Stomach smooth muscle (tissue), 2 donors: ENCODE data around the gene ZDHHC11.
"Not testable (repeated sequence)": the region's sequence is repeated elsewhere in the genome, so short reads cannot be mapped to it uniquely, and the experiment has no call there.

Experiments
- H3K27ac ChIP-seq: one replicate; pipeline ENCODE4 v1.7.0; 2013; ENCODE audit warnings: mild to moderate bottlenecking, low read length, inconsistent platforms
- H3K27me3 ChIP-seq, 2 donors: one replicate each; pipeline ENCODE4 v1.7.0; 2013; ENCODE audit warnings: low read length in 2 of 2; ENCODE audit not compliant: insufficient read depth in 2 of 2, control insufficient read depth in 1 of 2
- H3K36me3 ChIP-seq, 2 donors: one replicate each; pipeline ENCODE4 v1.7.0; 2013; ENCODE audit warnings: low read length in 2 of 2; ENCODE audit not compliant: control insufficient read depth in 2 of 2, insufficient read depth in 2 of 2
- H3K4me1 ChIP-seq: one replicate; pipeline ENCODE4 v1.7.0; 2013; ENCODE audit warnings: low read length; ENCODE audit not compliant: control insufficient read depth, insufficient read depth
- H3K4me3 ChIP-seq, 2 donors: one replicate each; pipeline ENCODE4 v1.7.0; 2013; ENCODE audit warnings: low read length in 2 of 2
- H3K9ac ChIP-seq, 2 donors: one replicate each; pipeline ENCODE4 v1.7.0; 2013; ENCODE audit warnings: low read length in 2 of 2, mild to moderate bottlenecking in 1 of 2
- H3K9me3 ChIP-seq, 2 donors: one replicate each; pipeline ENCODE4 v1.7.0; 2013; ENCODE audit warnings: low read length in 2 of 2; ENCODE audit not compliant: control insufficient read depth in 2 of 2
- donor health status: healthy.
- donor health status: Pancreatic carcinoma.

Gene ZDHHC11

DNA sequence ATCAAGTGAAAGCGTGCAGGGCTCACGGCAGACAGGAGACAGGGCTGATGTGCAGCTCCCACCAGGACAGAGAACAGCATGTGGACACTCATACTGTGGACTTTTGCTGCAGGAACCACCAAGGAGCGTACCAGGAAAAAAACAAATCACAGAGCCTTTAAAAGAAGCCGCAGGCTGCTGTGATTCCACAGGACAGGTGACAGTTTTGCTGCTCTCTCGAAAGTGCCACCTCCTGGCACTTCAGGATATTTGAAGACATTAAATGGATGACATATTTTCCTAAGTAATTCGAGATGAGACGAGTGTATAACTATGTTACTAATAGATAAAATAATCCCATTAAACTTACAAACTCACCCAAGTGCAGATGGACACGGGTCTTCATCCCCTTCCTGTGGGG is 29.3 kb downstream of the ZDHHC11 start:
- no peaks in the 10 kb centered on the region for H3K27me3 ChIP-seq
- no peaks in the 10 kb centered on the region for H3K4me1 ChIP-seq
- no peaks in the 10 kb centered on the region for H3K9me3 ChIP-seq
- no peak overlapping the region for H3K9ac ChIP-seq
- H3K27ac ChIP-seq = no peak overlapping the region
- H3K36me3 ChIP-seq = no peaks in the 10 kb centered on the region
- no peak overlapping the region for H3K4me3 ChIP-seq

DNA sequence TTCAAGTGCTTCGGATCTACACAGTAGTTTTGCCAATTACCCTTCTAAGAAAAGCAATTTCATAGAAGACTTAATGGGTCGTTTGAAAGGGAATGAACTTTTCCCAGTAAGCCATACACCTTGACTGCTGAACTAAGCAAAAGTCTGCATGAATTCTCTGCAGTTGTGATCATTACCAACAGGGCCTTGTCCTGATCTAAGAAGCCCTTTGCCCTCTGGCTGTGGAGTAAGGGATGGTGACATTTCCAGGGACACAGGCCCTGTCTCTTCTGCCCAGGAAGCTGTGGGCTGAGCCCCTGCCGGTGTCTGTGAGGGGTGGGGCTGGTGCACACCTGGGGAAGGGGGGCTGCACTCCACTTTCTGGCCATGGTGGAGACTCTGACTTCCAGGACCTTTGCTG is 30.5 kb downstream of the ZDHHC11 start:
- H3K9me3 ChIP-seq = no peaks in the 10 kb centered on the region
- no peaks in the 10 kb centered on the region for H3K27me3 ChIP-seq

DNA sequence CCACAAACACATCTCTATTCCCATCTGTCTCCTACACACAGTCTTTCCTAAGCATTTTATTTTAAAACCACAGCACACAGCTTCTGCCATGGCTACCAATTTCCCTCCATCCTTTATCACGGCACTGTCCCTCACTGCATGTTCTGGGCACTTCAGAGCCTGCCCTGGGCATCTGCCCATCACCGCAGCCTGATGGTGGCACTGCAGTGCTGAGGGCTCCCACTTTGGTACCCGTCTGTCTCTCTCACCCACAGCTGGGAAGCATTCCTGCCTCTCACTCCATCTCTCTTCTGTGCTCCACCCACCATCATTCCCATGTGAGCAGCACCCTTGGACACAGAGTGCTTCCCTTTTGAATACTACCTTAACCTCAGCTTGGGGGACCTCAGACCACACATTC is 31.7 kb downstream of the ZDHHC11 start:
- H3K27ac ChIP-seq = no peak overlapping the region
- no peaks in the 10 kb centered on the region for H3K36me3 ChIP-seq
- no peaks in the 10 kb centered on the region for H3K4me1 ChIP-seq
- H3K9me3 ChIP-seq = no peaks in the 10 kb centered on the region
- H3K27me3 ChIP-seq = no peaks in the 10 kb centered on the region
- H3K4me3 ChIP-seq = no peak overlapping the region
- H3K9ac ChIP-seq = no peak overlapping the region

More for the DNA sequence above, 30.5 kb downstream of the ZDHHC11 start:
- H3K9ac ChIP-seq = no peak overlapping the region
- no peak overlapping the region for H3K27ac ChIP-seq
- no peak overlapping the region for H3K4me3 ChIP-seq
- no peaks in the 10 kb centered on the region for H3K4me1 ChIP-seq
- H3K36me3 ChIP-seq = no peaks in the 10 kb centered on the region

DNA sequence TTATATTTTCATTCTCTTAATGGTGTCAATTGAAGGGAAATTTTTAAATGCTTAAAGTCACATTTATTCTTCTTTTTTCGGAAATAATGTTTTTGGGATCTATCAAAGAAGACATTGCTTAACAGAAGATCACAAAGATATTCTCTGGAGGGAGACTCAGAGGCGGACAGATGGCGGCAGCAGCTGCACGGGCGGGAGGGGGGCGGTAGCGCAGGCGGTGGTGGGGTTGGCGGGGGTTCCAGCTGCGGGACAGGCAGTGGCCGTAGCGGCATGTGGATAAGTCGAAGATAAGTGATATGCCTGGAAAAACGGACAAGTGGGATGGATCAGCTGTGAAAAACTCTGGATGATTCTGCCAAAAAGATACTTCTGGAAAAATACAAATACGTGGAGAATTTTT is 34.6 kb downstream of the ZDHHC11 start:
- Histone ChIP-seq H3K9me3 (no peaks in the 10 kb centered on the region), H3K27ac (no peak overlapping the region), H3K27me3 (no peaks in the 10 kb centered on the region), H3K36me3 (no peaks in the 10 kb centered on the region), H3K4me3 (no peak overlapping the region), H3K9ac (no peak overlapping the region), H3K4me1 (no peaks in the 10 kb centered on the region)

GRCh38 chr5:815449-815848 is 35.3 kb downstream of the ZDHHC11 start:
- Histone ChIP-seq H3K4me3 (no peak overlapping the region), H3K9ac (no peak overlapping the region), H3K9me3 (no peaks in the 10 kb centered on the region), H3K27me3 (no peaks in the 10 kb centered on the region), H3K36me3 (no peaks in the 10 kb centered on the region), H3K27ac (no peak overlapping the region), H3K4me1 (no peaks in the 10 kb centered on the region)

GRCh38 chr5:813575-813974 is 37.2 kb downstream of the ZDHHC11 start:
- H3K4me3 ChIP-seq = not testable (repeated sequence)

DNA sequence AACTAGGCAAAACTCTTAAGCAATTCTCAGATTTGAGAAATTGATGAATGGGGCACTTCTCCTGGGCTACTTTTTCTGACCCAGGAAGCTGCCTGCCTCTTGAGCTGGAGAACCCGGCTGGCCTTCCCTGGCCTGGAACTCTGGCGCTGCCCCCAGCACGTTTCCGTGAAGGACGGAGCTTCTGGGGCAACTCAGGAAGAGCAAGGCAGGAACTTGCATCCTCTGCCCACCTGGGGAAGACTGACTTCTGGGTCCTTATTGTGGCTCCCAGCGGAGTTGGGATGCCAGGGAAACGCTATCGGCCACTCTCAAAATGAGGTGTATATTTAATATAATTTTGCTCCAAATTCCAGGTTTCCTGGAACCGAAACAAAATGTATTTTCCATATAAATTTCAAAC is 39.4 kb downstream of the ZDHHC11 start:
- not testable (repeated sequence) for H3K27ac ChIP-seq, H3K9me3 ChIP-seq, H3K36me3 ChIP-seq, H3K9ac ChIP-seq, H3K27me3 ChIP-seq, H3K4me3 ChIP-seq, H3K4me1 ChIP-seq

More at GRCh38 chr5:813575-813974, 37.2 kb downstream of the ZDHHC11 start:
- not testable (repeated sequence) for H3K27me3 ChIP-seq, H3K27ac ChIP-seq, H3K9me3 ChIP-seq, H3K9ac ChIP-seq, H3K36me3 ChIP-seq, H3K4me1 ChIP-seq

- not testable (repeated sequence) for H3K27me3 ChIP-seq, H3K27ac ChIP-seq, H3K9ac ChIP-seq, H3K4me3 ChIP-seq, H3K36me3 ChIP-seq, H3K4me1 ChIP-seq, H3K9me3 ChIP-seq
Measured at GRCh38 chr5:807719-808514, 42.9 kb downstream of the ZDHHC11 start.

DNA sequence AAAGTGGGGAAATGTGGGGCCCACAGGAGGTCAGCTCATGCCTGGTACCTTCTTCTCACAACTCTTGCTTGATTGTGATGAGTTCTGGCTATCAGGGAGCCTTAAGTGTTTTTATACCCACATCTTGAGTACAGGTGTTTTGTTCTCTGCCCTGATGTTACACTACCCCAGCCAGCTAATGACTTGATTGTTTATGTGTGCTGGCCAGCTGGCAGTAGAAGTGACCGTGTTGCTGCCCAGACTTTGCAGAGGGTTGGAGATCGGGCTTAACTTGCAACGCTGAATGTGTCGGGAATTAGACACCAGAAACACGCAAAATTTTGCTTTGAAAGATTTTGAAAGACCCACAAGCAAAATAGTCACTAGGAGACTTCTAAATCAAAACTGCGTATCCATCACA is 49.3 kb downstream of the ZDHHC11 start:
- Histone ChIP-seq H3K9ac (no peak overlapping the region), H3K4me3 (no peak overlapping the region), H3K27me3 (no peaks in the 10 kb centered on the region), H3K9me3 (no peaks in the 10 kb centered on the region), H3K27ac (no peak overlapping the region), H3K4me1 (no peaks in the 10 kb centered on the region), H3K36me3 (no peaks in the 10 kb centered on the region)

DNA sequence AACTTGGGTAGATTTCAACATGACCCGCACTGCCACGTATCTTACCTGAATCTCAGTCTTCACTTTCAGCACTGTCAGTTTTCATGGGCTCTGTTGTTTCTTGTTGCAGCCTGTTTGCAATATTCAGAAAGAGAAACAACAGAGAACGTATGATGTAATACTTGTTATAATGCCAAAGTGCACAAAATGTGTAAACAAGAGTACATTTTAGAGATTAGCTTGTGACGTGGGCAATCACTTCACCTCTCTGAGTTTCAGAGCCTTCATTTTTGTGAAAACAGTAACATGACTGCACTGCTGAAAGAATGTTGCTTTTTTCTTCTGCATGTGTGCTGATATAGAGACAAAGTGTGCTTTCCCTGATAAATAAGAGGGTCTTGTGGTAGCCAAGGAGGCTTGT is 49.7 kb downstream of the ZDHHC11 start:
- not testable (repeated sequence) for H3K4me3 ChIP-seq, H3K9ac ChIP-seq, H3K4me1 ChIP-seq

GRCh38 chr5:798505-799138 is 52.2 kb downstream of the ZDHHC11 start:
- not testable (repeated sequence) for H3K27ac ChIP-seq, H3K27me3 ChIP-seq, H3K36me3 ChIP-seq

More for the DNA sequence above, 49.7 kb downstream of the ZDHHC11 start:
- H3K27ac ChIP-seq, H3K9me3 ChIP-seq, H3K36me3 ChIP-seq, H3K27me3 ChIP-seq: not testable (repeated sequence)

More at GRCh38 chr5:798505-799138, 52.2 kb downstream of the ZDHHC11 start:
- H3K9ac ChIP-seq, H3K4me3 ChIP-seq, H3K4me1 ChIP-seq, H3K9me3 ChIP-seq: not testable (repeated sequence)
